Measurements from ENCODE around the gene AHCYL2.
A peak's percentile ranks its signal among the peaks of the same experiment; 100 is the strongest.
"Not testable (repeated sequence)": the region's sequence is repeated elsewhere in the genome, so short reads cannot be mapped to it uniquely, and the experiment has no call there.

AHCYL2 gene

DNA sequence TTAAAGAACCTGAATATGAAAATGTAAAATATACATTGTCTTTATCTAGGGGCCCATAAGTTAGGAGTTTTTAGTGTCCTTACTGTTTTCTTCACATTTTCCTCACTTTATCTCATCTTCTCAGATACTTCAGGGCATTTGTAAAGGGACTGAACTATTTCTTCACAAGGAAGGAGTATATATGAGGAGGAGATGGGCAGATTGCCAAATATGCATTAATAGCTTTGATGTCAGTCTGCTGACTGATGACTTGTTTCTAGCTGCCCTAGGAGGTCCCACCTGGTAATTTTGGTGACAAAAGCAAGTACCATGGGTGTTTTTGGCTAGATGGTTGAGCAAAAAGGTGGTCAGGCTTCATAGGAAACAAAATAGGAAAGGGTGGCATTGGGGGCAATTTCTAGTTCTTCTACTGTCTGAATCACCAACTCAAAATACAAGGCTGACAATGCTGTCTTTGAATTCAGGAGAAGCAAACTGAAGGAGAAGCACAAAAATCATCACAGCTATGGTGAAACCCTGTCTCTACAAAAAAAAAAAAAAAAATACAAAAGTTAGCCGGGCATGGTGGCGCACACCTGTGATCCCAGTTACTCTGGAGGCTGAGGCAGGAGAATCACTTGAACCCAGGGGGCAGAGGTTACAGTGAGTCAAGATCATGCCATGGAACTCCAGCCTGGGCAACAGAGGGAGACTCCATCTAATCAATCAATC lies 199.0 kb downstream of the AHCYL2 start:
- no peak for DNase-seq (ENCODE audit: low read depth, low spot score)

DNA sequence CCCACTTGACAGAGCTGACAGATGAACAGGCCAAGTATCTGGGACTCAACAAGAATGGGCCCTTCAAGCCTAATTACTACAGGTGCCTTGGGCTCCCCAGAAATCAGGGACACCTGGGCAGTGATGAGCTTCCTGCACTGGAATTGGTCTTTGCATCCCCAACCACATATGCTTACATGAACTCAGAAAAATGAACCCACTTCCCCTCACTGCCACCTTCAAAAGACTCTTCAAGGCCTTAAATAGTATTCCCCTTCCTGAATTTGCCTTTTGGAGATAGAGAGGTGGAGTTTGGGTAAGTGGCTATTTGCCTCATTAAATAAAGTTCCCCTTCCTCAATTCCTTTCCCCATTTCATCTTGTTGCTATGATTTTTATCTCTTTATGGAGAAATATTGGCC lies 201.7 kb downstream of the AHCYL2 start:
- DNase-seq (ENCODE audit: low read depth, low spot score): no peak

DNA sequence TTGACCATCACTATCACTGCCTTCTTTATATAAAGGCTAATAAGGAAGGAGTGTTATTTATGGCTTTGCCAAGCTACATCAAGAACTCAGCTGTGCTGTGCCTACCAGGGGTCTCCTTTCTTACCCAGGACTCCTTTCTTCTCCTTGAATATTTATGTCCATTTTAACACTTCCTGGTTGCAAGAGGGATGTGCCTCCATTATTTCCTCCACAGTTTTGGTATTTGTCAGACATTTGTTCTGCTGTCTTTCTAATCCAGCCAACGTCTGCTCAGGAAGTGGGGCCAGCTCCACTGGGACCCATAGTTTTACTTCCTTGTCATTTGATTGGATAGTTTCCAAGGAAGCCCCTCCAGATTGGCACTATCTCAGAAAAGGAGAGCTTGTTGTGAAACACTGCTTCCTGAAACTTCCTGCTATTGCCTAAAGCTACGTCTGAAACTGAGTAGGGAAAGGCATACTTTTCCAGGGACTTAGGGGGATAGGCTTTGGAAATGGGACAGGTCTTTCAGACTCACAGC lies 202.8 kb downstream of the AHCYL2 start:
- DNase-seq (ENCODE audit: low read depth, low spot score): no peak

DNA sequence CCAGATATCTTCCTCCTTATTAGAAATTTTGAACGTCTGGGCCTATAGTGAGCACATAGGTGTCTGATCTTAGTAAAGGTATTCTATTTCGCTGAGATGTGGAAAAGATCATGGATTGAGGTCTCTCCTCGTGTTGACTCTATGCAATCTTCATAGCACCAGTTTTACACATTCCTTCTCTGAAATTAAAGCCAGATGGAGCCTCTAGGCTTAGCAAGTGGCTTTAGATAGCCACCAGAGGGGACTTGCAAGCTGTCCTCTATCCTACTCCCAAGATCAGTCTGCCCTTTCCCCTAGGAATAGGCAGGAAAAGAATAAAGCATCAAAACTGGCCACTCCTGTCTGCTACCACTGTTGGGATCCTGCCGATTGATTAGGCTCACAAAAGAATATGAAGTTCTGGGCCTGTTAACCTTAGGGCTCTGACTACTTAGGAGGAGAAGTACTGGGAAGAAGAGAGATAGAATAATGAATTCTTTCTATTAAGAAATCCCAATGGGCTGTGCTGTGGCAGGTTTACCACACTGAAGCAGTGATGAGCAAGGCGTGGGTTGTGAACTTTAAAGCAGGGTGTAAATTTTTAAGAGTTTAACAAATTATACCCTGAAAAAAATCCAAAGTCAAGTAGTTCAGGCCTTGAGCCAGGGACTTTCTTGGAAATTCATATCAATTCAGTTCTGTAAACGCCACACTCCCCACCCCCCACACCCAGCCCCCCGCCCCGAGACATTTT lies 207.2 kb downstream of the AHCYL2 start:
- no peak for DNase-seq (ENCODE audit: low read depth, low spot score)

DNA sequence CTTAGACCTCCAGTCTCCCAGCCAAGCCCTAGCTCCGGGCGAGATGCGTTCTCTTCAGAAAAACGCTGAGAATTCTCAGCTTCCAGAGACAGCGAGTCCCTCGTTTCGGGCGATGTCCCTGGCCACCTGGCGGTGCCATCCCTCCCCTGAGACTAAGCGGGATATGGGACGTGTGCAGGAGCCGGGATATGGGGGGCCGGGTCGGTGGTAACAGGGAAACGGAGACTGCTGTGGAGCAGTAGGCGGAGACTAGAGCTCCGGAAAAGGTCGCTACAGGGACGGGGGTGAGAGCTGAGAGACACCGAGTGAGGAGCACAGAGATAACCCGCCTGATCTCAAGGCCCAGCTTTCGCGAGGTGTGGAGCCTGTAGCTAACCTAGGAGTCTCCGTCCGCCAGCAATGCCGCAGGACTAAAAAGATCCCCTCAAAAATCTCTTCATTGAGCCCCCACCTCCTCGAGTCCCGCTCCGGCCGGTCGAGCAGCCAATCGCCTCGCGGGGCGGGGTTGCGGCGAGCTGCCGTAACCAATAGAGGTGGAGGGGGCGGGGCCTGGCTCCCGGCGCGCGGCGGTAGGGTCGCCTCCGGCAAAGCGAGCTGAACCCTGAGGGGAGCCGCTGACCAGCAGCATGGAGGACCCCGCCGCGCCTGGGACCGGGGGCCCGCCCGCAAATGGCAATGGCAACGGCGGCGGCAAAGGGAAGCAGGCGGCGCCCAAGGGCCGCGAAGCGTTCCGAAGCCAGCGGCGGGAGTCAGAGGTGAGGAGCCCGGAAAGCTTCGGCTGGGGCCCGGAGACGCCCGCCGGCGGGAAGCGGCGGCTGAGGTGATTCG lies 209.2 kb downstream of the AHCYL2 start, which contains the start of gene STRIP2:
TSS of gene STRIP2 (plus strand) at position 586 of the 828 bp plus-strand sequence. CDS start at position 627, 41 bp downstream.
- DNase-seq (ENCODE audit: low read depth, low spot score): peak; percentile 81

DNA sequence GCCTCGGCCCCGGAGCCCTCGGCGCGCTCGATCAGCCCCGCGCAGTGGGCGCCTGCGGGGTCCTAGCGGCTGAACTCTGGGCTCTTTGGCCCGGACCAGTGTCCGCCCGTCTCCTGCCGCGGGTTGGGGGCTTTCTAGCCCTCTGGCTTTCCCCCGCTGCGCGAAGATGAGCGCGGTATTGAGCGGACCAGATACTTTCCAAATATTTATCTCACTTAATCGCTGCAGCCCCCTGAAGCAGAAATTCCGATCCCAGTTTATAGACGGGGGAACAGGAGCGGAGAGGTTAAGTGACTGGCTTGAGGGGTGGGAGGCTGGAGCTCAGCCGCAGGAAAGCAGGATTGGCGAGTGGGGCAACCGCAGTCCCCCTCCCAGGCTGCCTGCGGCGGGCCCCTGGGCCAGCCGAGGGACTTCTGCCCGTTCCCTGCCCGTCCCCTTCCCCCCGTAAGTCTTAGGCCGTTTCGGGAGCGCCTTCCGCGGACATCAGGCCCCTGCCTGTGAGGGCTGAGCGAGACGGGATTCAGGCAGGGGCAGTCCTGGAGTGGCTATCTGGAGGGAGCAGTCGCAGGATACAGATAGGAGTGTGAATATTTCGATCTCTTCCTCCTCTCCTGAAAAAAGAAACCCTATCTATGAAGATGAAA lies 210.0 kb downstream of the AHCYL2 start:
- DNase-seq (ENCODE audit: low read depth, low spot score): no peak

DNA sequence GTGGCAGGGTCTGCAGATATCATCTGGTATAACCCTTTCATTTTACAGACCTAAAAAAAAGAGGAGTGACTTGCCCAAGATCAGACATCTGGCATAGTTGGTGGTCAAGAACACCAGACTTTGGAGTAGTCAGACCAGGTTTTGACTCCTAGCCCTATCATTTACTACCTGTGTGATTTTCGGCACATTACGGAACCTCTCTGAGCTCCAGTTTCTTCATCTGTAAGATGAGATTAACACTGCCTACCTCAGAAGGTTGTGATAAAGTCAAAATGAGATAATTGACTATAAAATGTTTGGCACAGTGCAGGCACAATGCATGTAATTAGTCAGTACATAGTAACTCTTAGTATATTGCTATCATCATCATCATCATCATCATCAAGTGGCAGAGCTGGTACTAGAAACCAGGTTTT lies 210.6 kb downstream of the AHCYL2 start:
- DNase-seq (ENCODE audit: low read depth, low spot score): no peak

DNA sequence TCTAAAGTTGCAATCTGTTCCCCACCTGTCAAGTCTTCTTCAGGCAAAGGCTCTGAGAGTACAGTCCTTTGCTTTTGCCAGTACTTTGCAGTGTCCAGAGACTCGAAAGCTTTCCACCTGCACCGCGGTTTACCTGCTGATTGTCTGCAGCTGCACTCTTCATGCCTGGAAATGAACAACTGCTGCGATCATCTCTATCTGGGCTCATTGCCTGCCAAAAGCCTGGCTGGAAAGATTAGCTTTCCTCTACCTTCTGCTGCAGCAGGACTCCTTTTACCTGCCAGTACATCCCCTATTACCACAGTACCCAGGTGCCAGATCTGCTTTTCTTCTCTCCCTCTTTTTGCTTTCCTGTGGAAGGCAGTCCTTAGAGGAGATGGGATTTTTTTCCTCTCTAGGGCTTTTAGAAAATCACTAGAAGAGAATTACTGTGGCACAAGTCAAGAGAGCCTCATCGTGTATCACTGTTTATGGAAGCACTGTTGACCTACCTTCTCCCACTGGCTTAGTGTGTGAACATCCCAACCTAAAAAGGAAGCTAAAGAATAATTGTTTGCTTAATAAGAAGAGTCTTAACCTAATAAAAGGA lies 211.6 kb downstream of the AHCYL2 start:
- DNase-seq (ENCODE audit: low read depth, low spot score): no peak

DNA sequence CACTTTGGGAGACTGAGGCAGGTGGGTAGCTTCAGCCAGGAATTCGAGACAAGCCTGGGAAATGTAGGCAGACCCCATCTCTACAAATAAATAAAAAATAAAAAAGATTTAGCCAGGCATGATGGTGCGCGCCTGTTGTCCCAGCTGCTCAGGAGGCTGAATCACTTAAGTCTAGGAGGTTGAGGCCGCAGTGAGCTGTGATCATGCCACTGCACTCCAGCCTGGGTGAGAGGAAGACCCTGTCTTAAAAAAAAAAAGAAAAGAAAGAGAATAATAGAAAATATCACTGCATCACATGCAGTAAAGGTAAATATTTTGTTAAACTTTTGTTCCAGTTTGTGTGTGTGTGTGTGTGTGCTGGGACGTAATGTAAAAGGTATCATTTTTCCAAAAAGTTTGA lies 212.4 kb downstream of the AHCYL2 start:
- DNase-seq (ENCODE audit: low read depth, low spot score): no peak

DNA sequence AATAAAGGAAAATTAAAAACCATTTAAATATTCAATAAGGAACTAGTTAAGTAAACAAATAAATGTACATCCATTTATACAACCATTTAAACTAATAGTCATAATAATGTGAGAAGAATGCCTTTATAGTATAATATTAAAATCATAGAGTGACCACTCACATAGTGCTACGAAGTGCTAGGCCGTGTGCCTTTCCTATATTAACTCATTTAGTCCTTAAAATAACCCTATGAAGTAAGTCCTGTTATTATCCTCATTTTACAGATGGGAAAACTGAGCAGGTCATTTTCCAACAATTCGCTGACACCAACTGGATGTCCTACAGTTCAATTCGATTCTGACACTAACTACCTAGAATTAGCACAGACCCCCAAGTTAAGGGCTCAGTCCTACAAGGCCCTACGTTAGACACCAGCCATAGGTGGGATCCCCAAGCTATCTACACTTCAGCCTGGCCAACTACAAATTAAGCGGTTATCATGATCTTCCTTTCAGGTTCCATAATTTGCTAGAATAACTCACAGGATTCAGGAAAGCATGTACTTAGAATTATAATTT lies 213.5 kb downstream of the AHCYL2 start:
- no peak for DNase-seq (ENCODE audit: low read depth, low spot score)

DNA sequence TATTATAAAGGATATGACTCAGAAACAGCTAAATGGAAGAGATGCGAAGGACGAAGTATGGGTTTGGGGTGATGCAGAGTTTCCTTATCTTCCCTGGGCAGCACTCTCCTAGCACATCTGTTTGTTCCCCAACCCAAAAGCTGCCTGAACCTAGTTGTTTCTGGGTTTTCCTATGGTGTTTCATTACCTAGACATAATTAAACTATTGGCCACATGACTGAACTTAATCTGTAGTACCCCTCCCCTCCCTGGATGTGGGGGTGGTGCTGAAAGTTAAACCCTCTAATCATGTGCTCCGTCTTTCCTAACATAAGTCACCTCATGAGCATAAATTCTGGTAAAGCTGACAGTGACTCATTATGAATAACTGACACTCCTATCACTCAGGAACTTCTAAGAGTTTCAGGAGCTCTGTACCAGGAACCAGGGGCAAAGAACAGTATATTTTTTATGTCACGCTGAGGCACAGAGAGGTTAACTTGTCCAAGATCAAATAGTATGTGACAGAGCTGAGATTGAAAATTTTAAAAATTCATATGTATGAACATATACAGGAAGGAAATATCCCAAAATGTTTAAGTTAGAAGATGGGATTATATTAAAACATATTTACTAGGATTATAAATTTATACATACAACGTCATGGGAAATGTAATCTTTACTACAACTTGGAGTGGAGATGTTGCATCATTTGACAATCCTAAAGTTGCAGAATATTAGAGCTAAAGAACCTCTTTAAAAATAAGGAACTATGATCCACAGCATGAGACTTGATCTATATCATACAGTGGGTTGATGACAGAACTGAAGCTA lies 214.2 kb downstream of the AHCYL2 start:
- DNase-seq (ENCODE audit: low read depth, low spot score): peak; percentile 4

DNA sequence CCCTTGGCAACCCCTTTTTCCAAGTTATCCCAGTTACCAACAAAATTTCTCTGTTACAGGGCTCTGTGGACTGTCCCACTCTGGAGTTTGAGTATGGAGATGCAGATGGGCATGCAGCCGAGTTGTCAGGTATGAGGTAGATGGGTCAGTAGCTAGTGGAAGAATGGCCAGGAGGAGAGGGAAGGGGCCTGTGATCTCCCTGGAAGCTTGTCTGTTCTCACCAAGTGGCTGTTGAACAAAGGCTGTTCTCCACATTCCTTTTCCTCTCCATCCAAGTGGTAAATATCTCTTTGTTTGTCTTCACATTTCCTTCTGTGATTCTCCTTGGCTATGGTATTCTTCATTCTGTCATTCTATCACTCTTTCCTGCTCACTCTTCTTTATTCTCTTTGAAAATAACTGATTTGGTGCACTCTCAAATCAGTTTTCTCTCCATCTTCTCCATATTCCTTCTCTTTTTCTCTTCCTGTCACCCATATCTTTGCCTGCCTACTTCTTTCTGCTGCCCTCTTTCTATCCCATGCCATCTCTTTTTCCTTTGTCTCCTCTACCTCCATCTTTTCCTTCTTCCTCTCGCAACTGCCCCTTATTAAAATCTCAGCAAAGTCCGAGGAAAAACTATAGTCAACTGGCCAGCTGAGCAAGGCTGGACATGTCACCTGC lies 215.3 kb downstream of the AHCYL2 start:
- DNase-seq (ENCODE audit: low read depth, low spot score): no peak

DNA sequence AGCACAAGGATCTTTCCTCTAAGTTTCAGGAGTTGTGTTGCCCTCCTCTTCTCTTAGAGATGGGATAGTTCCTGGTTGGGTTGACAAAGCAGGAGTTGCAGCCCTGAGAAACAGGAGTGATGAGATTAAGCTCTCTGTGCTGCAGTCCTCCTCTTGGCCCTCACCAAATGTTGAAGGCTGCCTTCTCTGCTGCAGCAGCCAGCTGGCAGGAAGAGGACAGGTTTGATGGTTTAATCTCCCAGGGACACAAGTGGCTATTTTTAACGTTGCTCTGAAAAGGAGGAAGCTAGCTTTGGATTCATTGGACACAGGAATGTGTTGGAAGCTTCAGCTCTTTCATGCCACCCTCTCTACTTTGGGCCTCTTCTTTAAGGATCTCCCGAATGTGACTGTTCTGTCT lies 218.8 kb downstream of the AHCYL2 start:
- no peak for DNase-seq (ENCODE audit: low read depth, low spot score)

DNA sequence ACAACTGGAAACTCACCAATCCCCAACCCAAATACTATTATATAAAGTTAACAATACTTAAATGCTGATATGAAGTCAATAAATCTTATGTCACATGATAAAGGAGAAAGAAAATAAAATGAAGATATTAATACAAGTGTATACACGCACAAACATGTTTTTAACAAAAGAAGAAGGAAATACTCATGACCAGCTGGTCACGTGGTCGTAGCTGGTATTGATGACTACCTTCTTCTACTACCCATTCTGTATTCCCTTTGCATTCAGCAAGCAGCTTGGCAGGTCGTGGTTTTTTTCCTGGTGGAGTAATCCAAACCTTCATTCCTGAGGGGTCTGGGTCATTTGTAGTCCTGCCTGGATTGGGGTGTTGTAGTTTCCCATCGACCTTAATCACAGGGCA lies 219.9 kb downstream of the AHCYL2 start:
- DNase-seq (ENCODE audit: low read depth, low spot score): not testable (repeated sequence)

DNA sequence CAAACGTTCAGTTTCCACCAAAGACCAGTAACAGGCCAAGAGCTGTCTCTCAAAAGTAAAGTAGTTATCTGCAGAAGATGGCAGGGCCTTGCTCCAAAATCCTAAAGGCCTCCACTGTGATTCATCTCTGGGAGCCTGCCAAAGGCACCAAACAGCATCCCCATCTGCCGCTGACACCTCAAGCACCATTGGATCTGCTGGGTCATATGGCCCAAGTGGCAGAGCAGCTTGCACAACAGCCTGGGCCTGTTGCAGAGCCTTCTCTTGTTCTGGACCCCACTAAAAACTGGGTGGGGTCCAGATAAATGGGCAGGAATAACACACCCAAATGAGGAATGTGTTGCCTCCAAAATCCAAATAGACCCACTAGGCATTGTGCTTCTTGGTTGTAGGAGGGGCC lies 222.1 kb downstream of the AHCYL2 start:
- DNase-seq (ENCODE audit: low read depth, low spot score): not testable (repeated sequence)

DNA sequence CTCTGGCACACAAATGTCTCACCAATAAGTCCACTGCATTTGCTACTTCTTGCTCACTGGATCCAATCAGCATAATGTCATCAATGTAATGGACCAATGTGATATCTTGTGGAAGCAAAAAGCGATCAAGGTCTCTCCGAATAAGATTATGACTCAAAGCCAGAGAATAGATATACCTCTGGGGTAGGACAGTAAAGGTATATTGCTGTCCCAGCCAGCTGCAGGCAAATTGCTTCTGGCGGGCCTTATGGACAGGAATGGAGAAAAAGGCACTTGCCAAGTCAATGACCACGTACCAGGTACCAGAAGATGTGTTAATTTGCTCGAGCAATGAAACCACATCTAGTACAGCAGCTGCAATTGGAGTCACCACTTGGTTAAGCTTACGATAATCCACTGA lies 222.6 kb downstream of the AHCYL2 start:
- DNase-seq (ENCODE audit: low read depth, low spot score): not testable (repeated sequence)

DNA sequence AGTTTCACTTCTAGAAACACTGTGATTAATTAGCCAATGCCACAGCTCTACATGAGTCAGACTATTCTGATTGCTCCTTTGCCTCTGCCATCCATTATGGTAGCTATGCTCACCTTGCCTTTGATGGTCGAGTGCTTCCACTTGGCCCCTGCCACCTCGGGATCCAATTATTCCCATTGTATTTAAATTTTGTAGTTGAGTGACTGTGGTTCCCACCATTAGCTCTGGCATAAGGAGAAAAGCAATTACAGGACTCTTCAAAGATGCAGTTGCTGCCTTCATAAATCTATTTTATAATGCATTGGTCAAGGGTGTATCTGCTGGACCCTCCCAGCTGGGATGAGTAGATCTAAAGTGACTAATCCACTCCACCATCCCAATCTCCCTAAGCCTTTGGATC lies 223.8 kb downstream of the AHCYL2 start:
- not testable (repeated sequence) for DNase-seq (ENCODE audit: low read depth, low spot score)

DNA sequence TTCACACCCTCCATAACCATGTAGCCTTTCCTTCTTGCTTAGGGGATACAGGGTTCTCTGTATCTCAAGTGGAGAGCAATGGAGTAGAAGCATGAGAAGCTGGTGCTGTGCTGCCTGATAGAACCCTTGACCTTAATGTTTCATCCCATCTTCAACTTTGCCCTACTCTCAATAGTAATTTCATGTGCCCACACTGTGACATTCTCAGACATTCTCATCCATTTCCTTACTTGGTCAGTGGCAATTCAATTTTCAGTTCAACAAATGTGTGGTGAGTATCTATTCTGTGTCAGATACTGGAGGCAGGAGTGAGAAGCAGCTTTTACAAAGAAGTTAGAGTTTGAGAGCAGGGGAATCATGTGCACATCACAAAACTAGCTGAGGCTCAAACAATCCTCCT lies 225.5 kb downstream of the AHCYL2 start:
- DNase-seq (ENCODE audit: low read depth, low spot score): no peak

DNA sequence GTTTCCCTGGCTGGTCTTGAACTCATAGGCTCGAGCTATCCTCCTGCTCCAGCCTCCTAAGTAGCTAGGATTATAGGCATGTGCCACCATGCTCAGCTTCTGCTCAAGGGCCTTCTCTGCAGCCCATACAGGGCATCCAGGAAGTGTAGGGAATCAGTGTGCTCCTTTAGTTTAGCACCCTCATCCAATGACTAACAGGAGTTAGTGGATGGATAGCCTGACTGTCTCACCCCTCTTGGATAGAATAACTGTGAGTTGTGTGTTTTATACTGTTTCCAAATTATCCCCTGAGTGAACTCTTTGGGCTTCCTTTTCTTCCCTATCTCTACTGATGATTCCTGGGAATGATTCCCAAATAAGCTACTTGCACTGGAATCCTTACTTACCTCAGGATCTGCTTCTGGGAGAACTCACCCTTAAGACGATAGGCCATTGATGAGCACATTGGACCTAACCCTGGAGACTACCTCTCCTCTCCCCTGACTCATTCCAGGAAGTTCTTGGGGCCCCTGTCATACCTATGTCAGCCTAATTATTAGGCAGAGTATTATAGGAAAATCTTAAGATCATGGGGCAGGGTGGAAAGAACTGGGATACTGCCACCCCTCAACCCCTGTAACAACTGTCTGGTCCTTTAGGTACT lies 227.9 kb downstream of the AHCYL2 start:
- no peak for DNase-seq (ENCODE audit: low read depth, low spot score)

All from activated CD4-positive, CD25-positive, alpha-beta regulatory T cell treated with anti-CD3 and anti-CD28 coated beads, Interleukin-2, amount 50 U/mL, for 16 hours (primary cell).